Keratinocyte (primary cell): ENCODE measurements around the gene CRX. TPM values are rescaled to one million over a fixed set of nuclear protein-coding genes. Genes with fewer than 3 reads are reported as not detected.

Experiments
- DNase-seq: peaks from one replicate; pipeline ENCODE4 v3.0.0-alpha.2; 2011; ENCODE audit warnings: low read depth, missing footprints, low spot score
- FAIRE-seq: peaks from 2 replicates; lab custom pipeline; 2011; peaks lifted over from hg19 to GRCh38; lab: Jason Lieb, UNC
- H2AFZ ChIP-seq: 2 replicates; pipeline ENCODE4 v1.6.0; 2012; ENCODE audit warnings: low read length, control low read depth, inconsistent platforms; ENCODE audit not compliant: control insufficient read depth
- H3K27ac ChIP-seq: 2 replicates; pipeline ENCODE4 v1.5.1; 2011; ENCODE audit warnings: low read length; ENCODE audit not compliant: control insufficient read depth, insufficient read depth
- H3K27me3 ChIP-seq: 3 replicates; pipeline ENCODE4 v1.6.0; 2011; ENCODE audit warnings: low read length; ENCODE audit not compliant: control insufficient read depth, insufficient read depth; ENCODE audit errors: extremely low read depth
- H3K36me3 ChIP-seq, 2 experiments: 2 replicates in 1 of 2; 3 replicates in 1 of 2; pipeline ENCODE4 v1.5.1; 2011; ENCODE audit warnings: low read length in 2 of 2, mild to moderate bottlenecking in 1 of 2; ENCODE audit not compliant: control insufficient read depth in 2 of 2, insufficient read depth in 2 of 2; ENCODE audit errors: extremely low read depth in 1 of 2
- H3K4me1 ChIP-seq: 3 replicates; pipeline ENCODE4 v1.5.1; 2011; ENCODE audit warnings: low read length; ENCODE audit not compliant: control insufficient read depth, insufficient read depth; ENCODE audit errors: extremely low read depth
- H3K4me2 ChIP-seq: 3 replicates; pipeline ENCODE4 v1.6.0; 2011; ENCODE audit warnings: low read depth, low read length; ENCODE audit not compliant: control insufficient read depth, insufficient read depth; ENCODE audit errors: extremely low read depth
- H3K4me3 ChIP-seq, 3 experiments: fragments of 200-600 bp in 1 of 3; sonication (generic) in 1 of 3; 2 replicates in 2 of 3; 3 replicates in 1 of 3; pipeline ENCODE4 v1.5.1; 2011 to 2016; ENCODE audit warnings: low read length in 3 of 3, mild to moderate bottlenecking in 3 of 3, control low read depth in 2 of 3, inconsistent platforms in 1 of 3, low read depth in 1 of 3, mixed read lengths in 1 of 3, mixed run types in 1 of 3, moderate library complexity in 1 of 3; ENCODE audit not compliant: control insufficient read depth in 2 of 3, insufficient read depth in 2 of 3; ENCODE audit errors: extremely low read depth in 1 of 3
- H3K79me2 ChIP-seq: 2 replicates; pipeline ENCODE4 v1.6.0; 2012; ENCODE audit warnings: low read length; ENCODE audit not compliant: control insufficient read depth, insufficient read depth
- H3K9ac ChIP-seq: 3 replicates; pipeline ENCODE4 v1.6.0; 2011; ENCODE audit warnings: low read length; ENCODE audit not compliant: control insufficient read depth, insufficient read depth; ENCODE audit errors: extremely low read depth
- H3K9me1 ChIP-seq: 3 replicates; pipeline ENCODE4 v1.6.0; 2011; ENCODE audit warnings: low read length; ENCODE audit not compliant: control insufficient read depth, insufficient read depth; ENCODE audit errors: extremely low read depth
- H3K9me3 ChIP-seq: 2 replicates; pipeline ENCODE4 v1.5.1; 2012; ENCODE audit warnings: low read depth, low read length; ENCODE audit not compliant: control insufficient read depth
- H4K20me1 ChIP-seq: 3 replicates; pipeline ENCODE4 v1.6.0; 2011; ENCODE audit warnings: low read length; ENCODE audit not compliant: control insufficient read depth, insufficient read depth; ENCODE audit errors: extremely low read depth
- CTCF ChIP-seq, 3 experiments: IDR thresholded peaks in 1 of 3; conservative IDR thresholded peaks in 1 of 3; optimal IDR thresholded peaks in 1 of 3; 2 replicates in 2 of 3; 3 replicates in 1 of 3; pipeline versions ENCODE3 to v1.5.1; 2011; ENCODE audit warnings: low read length in 3 of 3, mild to moderate bottlenecking in 3 of 3, moderate library complexity in 2 of 3, control low read depth in 1 of 3, inconsistent platforms in 1 of 3; ENCODE audit not compliant: insufficient read depth in 2 of 3; ENCODE audit errors: extremely low read depth in 1 of 3
- EZH2 ChIP-seq: IDR thresholded peaks from one replicate; pipeline ENCODE4 v1.6.1; 2012; ENCODE audit warnings: inconsistent platforms, mild to moderate bottlenecking, low read length, moderate library complexity
- dilution Hi-C: fragments of 300-500 bp; cut with MboI; formaldehyde crosslinking; loops from one replicate; pipeline ENCODE4 v1.7.0; 2020; ENCODE audit warnings: low sequenced_read_pairs; ENCODE audit not compliant: extremely low pct_ligation_motif_present
- polyA plus RNA-seq, 5 experiments: library from polyadenylated mRNA; depleted of rRNA in 3 of 5; stranded (reverse) in 3 of 5; stranded (forward) in 1 of 5; unstranded in 1 of 5; fragments of >200 nt; gene quantifications; 1 replicate in 1 of 5; 2 replicates in 3 of 5; 3 replicates in 1 of 5; pipeline versions ENCODE4 v1.2.1 to v1.2.3, GENCODE V29; 2011 to 2012; ENCODE audit warnings: missing spikeins in 2 of 5, low read depth in 1 of 5, low replicate concordance in 1 of 5

CRX gene
- polyA plus RNA-seq, 1 donor (not counting 4 experiments of a cell fraction or from before 2014, with no cell fraction given), result not detected

- no peaks in the 10 kb centered on the region for H3K36me3 ChIP-seq
- no peak for TF ChIP-seq CTCF (optimal IDR thresholded peaks at IDR 0.05 in 1 of 3, IDR thresholded peaks at IDR 0.05 in 1 of 3, conservative IDR thresholded peaks at IDR 0.05 in 1 of 3; ENCODE audit: extremely low read depth in 1 of 3, insufficient read depth in 2 of 3, low read length in 3 of 3)
- TF ChIP-seq EZH2, result no peak
- DNase-seq (no peak), FAIRE-seq (no peak)
- H3K9me1 ChIP-seq, result no peaks in the 10 kb centered on the region
- H3K9me3 ChIP-seq, result no peaks in the 10 kb centered on the region
- H3K4me2 ChIP-seq, result no peak overlapping the region
- H3K79me2 ChIP-seq, result no peaks in the 10 kb centered on the region
- dilution Hi-C loops, result no loop called here
- no peak overlapping the region for H3K27ac ChIP-seq
- no peaks in the 10 kb centered on the region for H4K20me1 ChIP-seq
- H3K27me3 ChIP-seq, result no peaks in the 10 kb centered on the region
- H3K4me1 ChIP-seq, result no peaks in the 10 kb centered on the region
- H3K9ac ChIP-seq, result no peak overlapping the region
- no peak overlapping the region for H2AFZ ChIP-seq
- H3K4me3 ChIP-seq, result no peak overlapping the region
These were observed 11.0 kb downstream of the CRX start for GRCh38 chr19:47832723-47833122.

GRCh38 chr19:47836038-47836437 is 14.3 kb downstream of the CRX start:
- Histone ChIP-seq H3K4me1 (no peaks in the 10 kb centered on the region), H3K9me1 (no peaks in the 10 kb centered on the region), H3K27ac (no peak overlapping the region), H3K9ac (no peak overlapping the region), H3K9me3 (no peaks in the 10 kb centered on the region), H3K36me3 (no peaks in the 10 kb centered on the region), H3K4me2 (no peak overlapping the region), H2AFZ (no peak overlapping the region), H3K4me3 (no peak overlapping the region), H4K20me1 (no peaks in the 10 kb centered on the region), H3K27me3 (no peaks in the 10 kb centered on the region), H3K79me2 (no peaks in the 10 kb centered on the region)
- dilution Hi-C loops, result no loop called here
- FAIRE-seq, result no peak
- TF ChIP-seq CTCF (optimal IDR thresholded peaks at IDR 0.05 in 1 of 3, IDR thresholded peaks at IDR 0.05 in 1 of 3, conservative IDR thresholded peaks at IDR 0.05 in 1 of 3; ENCODE audit: extremely low read depth in 1 of 3, insufficient read depth in 2 of 3, low read length in 3 of 3) (no peak), EZH2 (no peak)
- no peak for DNase-seq
